B cell (primary cell): ENCODE measurements around the gene FANCC. TPM values are rescaled to one million over a fixed set of nuclear protein-coding genes. Genes with fewer than 3 reads are reported as not detected.

Experiments used
- ATAC-seq: fragments of 200-7000 bp; cut with Tn5 transposase; one replicate; pipeline ENCODE4 v1.10.0; 2021; ENCODE audit warnings: low read depth, mild to moderate bottlenecking, moderate number of reproducible peaks, moderate library complexity
- CTCF ChIA-PET: fragments of 350-600 bp; sonication (Branson Sonifier 250); formaldehyde crosslinking; loops from one replicate; lab custom pipeline; 2021; ENCODE audit warnings: antibody characterized with exemption, inconsistent platforms; lab: Charles Lee
- POLR2A ChIA-PET: fragments of 350-600 bp; sonication (Branson Sonifier 250); formaldehyde crosslinking; loops from one replicate; lab custom pipeline; 2021; ENCODE audit warnings: antibody characterized with exemption; lab: Charles Lee
- DNase-seq: peaks from one replicate; pipeline ENCODE4 v3.0.0; 2013
- H2AFZ ChIP-seq: 2 replicates; pipeline ENCODE4 v1.6.1; 2012; ENCODE audit warnings: mild to moderate bottlenecking, low read depth, low read length; ENCODE audit not compliant: insufficient read depth, poor library complexity, severe bottlenecking
- H3K27ac ChIP-seq, 2 donors: 1 replicate in 1 of 2; 2 replicates in 1 of 2; pipeline ENCODE4 v1.5.1; 2012 to 2013; ENCODE audit warnings: low read length in 2 of 2, mild to moderate bottlenecking in 2 of 2, moderate library complexity in 1 of 2
- H3K27me3 ChIP-seq, 4 experiments: fragments of 200-600 bp in 1 of 4; sonication (generic) in 1 of 4; replicated peaks in 1 of 4; 1 replicate in 2 of 4; 2 replicates in 2 of 4; pipeline versions ENCODE4 v1.6.1 to v1.7.0; 2013 to 2016; ENCODE audit warnings: low read length in 3 of 4, mild to moderate bottlenecking in 2 of 4, mixed read lengths in 1 of 4, moderate library complexity in 1 of 4; ENCODE audit not compliant: insufficient read depth in 4 of 4, control insufficient read depth in 3 of 4; ENCODE audit errors: control extremely low read depth in 1 of 4
- H3K36me3 ChIP-seq, 2 experiments: replicated peaks in 1 of 2; 1 replicate in 1 of 2; 2 replicates in 1 of 2; pipeline versions ENCODE4 v1.6.1 to v1.7.1; 2013; ENCODE audit warnings: low read length in 1 of 2; ENCODE audit not compliant: insufficient read depth in 2 of 2, control insufficient read depth in 1 of 2; ENCODE audit errors: control extremely low read depth in 1 of 2, extremely low read depth in 1 of 2
- H3K4me1 ChIP-seq, 2 donors: fragments of 200-600 bp in 1 of 2; sonication (generic) in 1 of 2; 1 replicate in 1 of 2; 2 replicates in 1 of 2; pipeline versions ENCODE4 v1.5.1 to v1.6.1; 2013 to 2017; ENCODE audit warnings: low read length in 2 of 2; ENCODE audit not compliant: control insufficient read depth in 2 of 2, insufficient read depth in 2 of 2
- H3K4me2 ChIP-seq: replicated peaks from 2 replicates; pipeline ENCODE3; 2012; ENCODE audit warnings: mild to moderate bottlenecking, low read depth, low read length; ENCODE audit not compliant: poor library complexity, severe bottlenecking
- H3K4me3 ChIP-seq, 5 experiments: fragments of 200-600 bp in 1 of 5; sonication (generic) in 1 of 5; 1 replicate in 3 of 5; 2 replicates in 2 of 5; pipeline versions ENCODE4 v1.5.1 to v1.7.0; 2011 to 2016; ENCODE audit warnings: low read length in 4 of 5, mild to moderate bottlenecking in 4 of 5, low read depth in 2 of 5, control low read depth in 1 of 5, moderate library complexity in 1 of 5; ENCODE audit not compliant: insufficient read depth in 1 of 5; ENCODE audit errors: control extremely low read depth in 1 of 5, extremely low read depth in 1 of 5
- H3K79me2 ChIP-seq: fragments of 200-600 bp; sonication (generic); one replicate; pipeline ENCODE4 v1.6.0; 2016; ENCODE audit warnings: low read length; ENCODE audit not compliant: control insufficient read depth, insufficient read depth
- H3K9ac ChIP-seq: fragments of 200-600 bp; sonication (generic); 2 replicates; pipeline ENCODE4 v1.6.1; 2017; ENCODE audit warnings: mild to moderate bottlenecking, low read length, moderate library complexity
- H3K9me3 ChIP-seq, 3 donors: one replicate each; pipeline versions ENCODE4 v1.6.1 to v1.7.1; 2013; ENCODE audit warnings: low read length in 2 of 3; ENCODE audit not compliant: control insufficient read depth in 2 of 3, insufficient read depth in 1 of 3; ENCODE audit errors: control extremely low read depth in 1 of 3
- H4K20me1 ChIP-seq: 2 replicates; pipeline ENCODE4 v1.6.0; 2012; ENCODE audit warnings: mild to moderate bottlenecking, low read length; ENCODE audit not compliant: insufficient read depth, control insufficient read depth, poor library complexity, severe bottlenecking
- H3K27ac Mint-ChIP-seq: one replicate; pipeline ENCODE4 v1.8.0; 2021; ENCODE audit warnings: mixed read lengths
- H3K27me3 Mint-ChIP-seq: one replicate; pipeline ENCODE4 v1.8.0; 2021; ENCODE audit warnings: mixed read lengths
- H3K4me1 Mint-ChIP-seq: one replicate; pipeline ENCODE4 v1.8.0; 2021; ENCODE audit warnings: mixed read lengths
- H3K4me3 Mint-ChIP-seq: one replicate; pipeline ENCODE4 v1.8.0; 2021; ENCODE audit warnings: mixed read lengths
- H3K9me3 Mint-ChIP-seq: one replicate; pipeline ENCODE4 v1.8.0; 2022; ENCODE audit warnings: mixed read lengths; ENCODE audit not compliant: insufficient read depth
- EZH2 ChIP-seq: IDR thresholded peaks from 2 replicates; pipeline ENCODE4 v1.6.1; 2012; ENCODE audit warnings: borderline replicate concordance, low read depth, mild to moderate bottlenecking, moderate library complexity, low read length; ENCODE audit not compliant: insufficient read depth, poor library complexity, severe bottlenecking
- WGBS: methylation state at CpG from one replicate; pipeline ENCODE4 v1.1.5; 2013; ENCODE audit warnings: missing lambda C conversion rate; ENCODE audit not compliant: insufficient coverage; 5-methylcytosine and 5-hydroxymethylcytosine counted together
- intact Hi-C: fragments of 100-400 bp; cut with micrococcal nuclease; formaldehyde crosslinking; loops from one replicate; pipeline ENCODE4 v1.10.0; 2022
- polyA plus RNA-seq: library from polyadenylated mRNA; depleted of rRNA; stranded (reverse); fragments of >200 nt; gene quantifications from 2 replicates; pipeline ENCODE4 v1.2.3, GENCODE V29; 2012
- total RNA-seq, 2 donors: library from RNA; stranded (reverse); fragments of 120-200 nt in 1 of 2; gene quantifications; 1 replicate in 1 of 2; 2 replicates in 1 of 2; pipeline versions ENCODE4 v1.2.3 to v1.2.4, GENCODE V29; 2013 to 2022
- TF ChIP-seq, protein P1 (sequence below): fragments of 200-600 bp; IDR thresholded peaks from one replicate; pipeline ENCODE4 v1.8.0; 2022; ENCODE audit warnings: antibody characterized with exemption, mild to moderate bottlenecking

Gene FANCC
- total and polyA plus RNA-seq, 2 donors (not counting 1 experiment from before 2014, with no cell fraction given) = 1.8 to 11.1 TPM

DNA sequence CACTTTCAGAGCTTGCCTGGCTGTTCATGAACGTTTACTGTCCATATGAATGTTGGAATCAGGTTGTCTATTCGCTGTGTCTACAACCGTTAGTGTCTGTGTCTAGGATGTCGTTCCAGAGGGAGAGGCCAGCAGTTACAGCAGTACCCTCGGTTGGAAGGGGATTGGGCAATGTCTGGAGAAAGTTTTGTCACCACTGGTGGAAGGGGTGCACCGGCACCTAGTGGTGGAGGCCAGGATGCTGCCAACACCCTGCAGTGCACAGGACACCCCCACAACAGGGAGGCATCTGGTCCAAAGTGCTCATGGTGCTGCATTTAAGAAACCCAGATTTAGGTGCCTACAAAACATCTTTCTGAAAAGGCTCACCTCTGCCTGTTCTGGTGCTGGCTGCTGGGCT lies 220.7 kb downstream of the FANCC start:
- H3K27me3 Mint-ChIP-seq = no peaks in the 10 kb centered on the region
- peaks cover 0 to 2% (median 0%) of the 10 kb centered on the region in 4 experiments for H3K27me3 ChIP-seq
- H3K4me2 ChIP-seq = no peak overlapping the region
- POLR2A ChIA-PET = no interaction called here
- H3K9ac ChIP-seq = no peak overlapping the region
- no peaks in the 10 kb centered on the region for H3K79me2 ChIP-seq
- intact Hi-C loops = no loop called here
- H3K4me1 ChIP-seq = no peaks in the 10 kb centered on the region
- H3K4me1 Mint-ChIP-seq = no peaks in the 10 kb centered on the region
- H3K36me3 ChIP-seq = no peaks in the 10 kb centered on the region
- no peak overlapping the region for H3K4me3 Mint-ChIP-seq
- no peaks in the 10 kb centered on the region for H3K9me3 ChIP-seq
- no peak overlapping the region for H2AFZ ChIP-seq
- 96% methylated on average over 6 of the region's 6 CpGs for WGBS
- ATAC-seq = no peak
- H3K4me3 ChIP-seq = no peak overlapping the region
- no peaks in the 10 kb centered on the region for H3K9me3 Mint-ChIP-seq
- DNase-seq = no peak
- H3K27ac ChIP-seq = no peak overlapping the region
- H3K27ac Mint-ChIP-seq = no peak overlapping the region
- H4K20me1 ChIP-seq = no peaks in the 10 kb centered on the region
- CTCF ChIA-PET = no interaction called here
- no peak for TF ChIP-seq EZH2
- TF ChIP-seq, protein P1, sequence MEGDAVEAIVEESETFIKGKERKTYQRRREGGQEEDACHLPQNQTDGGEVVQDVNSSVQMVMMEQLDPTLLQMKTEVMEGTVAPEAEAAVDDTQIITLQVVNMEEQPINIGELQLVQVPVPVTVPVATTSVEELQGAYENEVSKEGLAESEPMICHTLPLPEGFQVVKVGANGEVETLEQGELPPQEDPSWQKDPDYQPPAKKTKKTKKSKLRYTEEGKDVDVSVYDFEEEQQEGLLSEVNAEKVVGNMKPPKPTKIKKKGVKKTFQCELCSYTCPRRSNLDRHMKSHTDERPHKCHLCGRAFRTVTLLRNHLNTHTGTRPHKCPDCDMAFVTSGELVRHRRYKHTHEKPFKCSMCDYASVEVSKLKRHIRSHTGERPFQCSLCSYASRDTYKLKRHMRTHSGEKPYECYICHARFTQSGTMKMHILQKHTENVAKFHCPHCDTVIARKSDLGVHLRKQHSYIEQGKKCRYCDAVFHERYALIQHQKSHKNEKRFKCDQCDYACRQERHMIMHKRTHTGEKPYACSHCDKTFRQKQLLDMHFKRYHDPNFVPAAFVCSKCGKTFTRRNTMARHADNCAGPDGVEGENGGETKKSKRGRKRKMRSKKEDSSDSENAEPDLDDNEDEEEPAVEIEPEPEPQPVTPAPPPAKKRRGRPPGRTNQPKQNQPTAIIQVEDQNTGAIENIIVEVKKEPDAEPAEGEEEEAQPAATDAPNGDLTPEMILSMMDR = no peak

DNA sequence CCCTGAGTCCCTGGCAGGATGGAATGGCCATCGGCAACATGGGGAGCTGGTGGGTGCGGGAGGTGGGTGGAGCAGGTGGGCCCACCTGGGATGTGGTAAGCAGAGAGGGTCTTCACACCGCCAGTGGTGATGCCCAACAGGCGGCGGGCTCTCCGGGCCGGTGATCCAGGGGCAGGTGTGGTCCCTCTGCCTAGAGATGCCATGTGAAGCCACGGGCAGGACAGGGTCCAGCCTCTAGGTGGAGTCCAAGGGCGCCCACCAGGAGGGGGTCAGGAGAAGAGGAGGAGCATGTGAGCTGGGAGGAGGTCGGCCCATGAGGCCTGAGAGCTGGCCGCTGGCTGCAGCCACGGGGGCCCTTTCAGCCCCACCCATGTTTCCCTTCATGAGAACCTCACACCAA lies 221.1 kb downstream of the FANCC start:
- no peak for ATAC-seq
- Histone ChIP-seq H3K36me3 (no peaks in the 10 kb centered on the region), H3K27me3 (peaks cover 0 to 2% (median 0%) of the 10 kb centered on the region in 4 experiments), H3K79me2 (no peaks in the 10 kb centered on the region), H3K4me2 (no peak overlapping the region), H3K27ac (no peak overlapping the region), H3K4me3 (no peak overlapping the region), H3K9ac (no peak overlapping the region), H2AFZ (no peak overlapping the region), H4K20me1 (no peaks in the 10 kb centered on the region), H3K4me1 (no peaks in the 10 kb centered on the region), H3K9me3 (no peaks in the 10 kb centered on the region)
- WGBS = 98% methylated on average over 9 of the region's 12 CpGs
- POLR2A ChIA-PET = no interaction called here
- CTCF ChIA-PET = no interaction called here
- H3K27me3 Mint-ChIP-seq = no peaks in the 10 kb centered on the region
- TF ChIP-seq, protein P1 = no peak
- TF ChIP-seq EZH2 = no peak
- H3K4me3 Mint-ChIP-seq = no peak overlapping the region
- intact Hi-C loops = no loop called here
- no peaks in the 10 kb centered on the region for H3K9me3 Mint-ChIP-seq
- H3K27ac Mint-ChIP-seq = no peak overlapping the region
- DNase-seq = no peak
- no peaks in the 10 kb centered on the region for H3K4me1 Mint-ChIP-seq
